A549 (cell line): Measurements from ENCODE around the gene TNS3. TPM values are rescaled to one million over a fixed set of nuclear protein-coding genes. Genes with fewer than 3 reads are reported as not detected.

Experiments used
- ATAC-seq, 2 experiments: fragments of 200-7000 bp in 1 of 2; fragments of >200 bp in 1 of 2; cut with Nextera tagmentation in 1 of 2; cut with Tn5 transposase in 1 of 2; 3 replicates each; pipeline versions ENCODE4 v1.8.0 to v1.9.1; 2018 to 2020; ENCODE audit warnings: mild to moderate bottlenecking in 1 of 2, moderate library complexity in 1 of 2
- CTCF ChIA-PET: fragments of 300-600 bp; sonication (Branson Sonifier 250); formaldehyde crosslinking; extraction: SDS; loops from one replicate; lab custom pipeline; 2021; ENCODE audit warnings: antibody characterized with exemption, inconsistent platforms; lab: Yijun Ruan, JAX
- POLR2A ChIA-PET: fragments of 350-600 bp; formaldehyde crosslinking; extraction: SDS; loops from one replicate; lab custom pipeline; 2021; ENCODE audit warnings: antibody characterized with exemption, inconsistent platforms; lab: Yijun Ruan, JAX
- DNase-seq, 2 experiments: peaks; one replicate each; pipeline versions ENCODE4 v3.0.0 to v3.0.0-alpha.2; 2011 to 2016; ENCODE audit warnings: low read depth in 1 of 2, low spot score in 1 of 2
- FAIRE-seq: peaks from 2 replicates; lab custom pipeline; 2011; peaks lifted over from hg19 to GRCh38; lab: Jason Lieb, UNC
- H3K27ac ChIP-seq, 2 experiments: fragments of >200 bp; sonication (Bioruptor Twin); formaldehyde crosslinking; 3 replicates each; pipeline ENCODE4 v1.5.1; 2016 to 2017
- H3K4me1 ChIP-seq: fragments of >200 bp; sonication (Bioruptor Twin); formaldehyde crosslinking; 3 replicates; pipeline ENCODE4 v1.6.1; 2016
- H3K4me2 ChIP-seq: fragments of >200 bp; sonication (Bioruptor Twin); formaldehyde crosslinking; 3 replicates; pipeline ENCODE4 v1.6.1; 2016
- H3K4me3 ChIP-seq: fragments of >200 bp; sonication (Bioruptor Twin); formaldehyde crosslinking; 3 replicates; pipeline ENCODE4 v1.5.1; 2016
- H3K9me3 ChIP-seq: fragments of >200 bp; sonication (Bioruptor Twin); formaldehyde crosslinking; 3 replicates; pipeline ENCODE4 v1.6.1; 2016
- BHLHE40 ChIP-seq: IDR thresholded peaks from 2 replicates; pipeline ENCODE4 v1.6.1; 2012; ENCODE audit warnings: low read depth, low read length, inconsistent platforms
- CBX8 ChIP-seq: fragments of 200-600 bp; sonication (generic); IDR thresholded peaks from 2 replicates; pipeline ENCODE4 v1.6.1; 2016
- CHD4 ChIP-seq: fragments of 200-600 bp; sonication (generic); IDR thresholded peaks from 2 replicates; pipeline ENCODE4 v1.6.1; 2016; ENCODE audit warnings: antibody characterized with exemption, mild to moderate bottlenecking, borderline replicate concordance
- EHF ChIP-seq: fragments of 250-450 bp; sonication (Bioruptor Pico); IDR thresholded peaks from 2 replicates; pipeline ENCODE4 v1.5.0; 2020; ENCODE audit warnings: mild to moderate bottlenecking
- EHMT2 ChIP-seq: fragments of 200-600 bp; sonication (generic); IDR thresholded peaks from 2 replicates; pipeline ENCODE4 v1.6.1; 2016; ENCODE audit warnings: antibody characterized with exemption, low read depth, mild to moderate bottlenecking, moderate library complexity
- FOSL2 ChIP-seq, 2 experiments: fragments of 450-650 bp in 1 of 2; fragments of >200 bp in 1 of 2; sonication (Bioruptor Twin) in 1 of 2; formaldehyde crosslinking; IDR thresholded peaks; 2 replicates each; pipeline versions ENCODE4 v1.5.0 to v1.6.1; 2016 to 2020; ENCODE audit warnings: mild to moderate bottlenecking in 1 of 2, moderate library complexity in 1 of 2
- HDAC2 ChIP-seq: fragments of 200-600 bp; sonication (generic); IDR thresholded peaks from 2 replicates; pipeline ENCODE4 v1.6.1; 2016
- HOXA7 ChIP-seq: fragments of 250-450 bp; sonication (Bioruptor Pico); IDR thresholded peaks from 2 replicates; pipeline ENCODE4 v1.5.0; 2020; ENCODE audit warnings: mild to moderate bottlenecking, moderate library complexity
- HOXB13 ChIP-seq: fragments of 250-450 bp; sonication (Bioruptor Pico); IDR thresholded peaks from 2 replicates; pipeline ENCODE4 v1.5.0; 2020; ENCODE audit warnings: low read depth, mild to moderate bottlenecking, moderate library complexity
- HOXB5 ChIP-seq: fragments of 250-450 bp; sonication (Bioruptor Pico); IDR thresholded peaks from 2 replicates; pipeline ENCODE4 v1.5.0; 2020; ENCODE audit warnings: mild to moderate bottlenecking, moderate library complexity
- JUNB ChIP-seq: fragments of >200 bp; sonication (Bioruptor Twin); formaldehyde crosslinking; IDR thresholded peaks from 2 replicates; pipeline ENCODE4 v1.6.1; 2016
- KDM5A ChIP-seq: fragments of 200-600 bp; sonication (generic); IDR thresholded peaks from 2 replicates; pipeline ENCODE4 v1.6.1; 2016; ENCODE audit warnings: antibody characterized with exemption, mild to moderate bottlenecking
- MAFK ChIP-seq: fragments of 450-650 bp; IDR thresholded peaks from 2 replicates; pipeline ENCODE4 v1.6.1; 2014; ENCODE audit not compliant: partially characterized antibody
- MAX ChIP-seq: IDR thresholded peaks from 2 replicates; pipeline ENCODE4 v1.6.1; 2012
- PBX3 ChIP-seq: IDR thresholded peaks from 2 replicates; pipeline ENCODE4 v1.6.1; 2012
- RFX5 ChIP-seq: fragments of 450-650 bp; IDR thresholded peaks from 2 replicates; pipeline ENCODE4 v1.7.1; 2014; ENCODE audit warnings: antibody characterized with exemption, mild to moderate bottlenecking, moderate library complexity
- TP53 ChIP-seq: fragments of 250-450 bp; sonication (Bioruptor Pico); IDR thresholded peaks from 2 replicates; pipeline ENCODE4 v1.5.0; 2021; ENCODE audit warnings: mild to moderate bottlenecking, moderate library complexity
- USF2 ChIP-seq: fragments of 450-650 bp; IDR thresholded peaks from 2 replicates; pipeline ENCODE4 v1.6.1; 2014; ENCODE audit warnings: antibody characterized with exemption
- ZFP36 ChIP-seq: fragments of 450-650 bp; IDR thresholded peaks from 2 replicates; pipeline ENCODE4 v1.6.1; 2014; ENCODE audit warnings: borderline replicate concordance; ENCODE audit not compliant: partially characterized antibody
- ZNF302 ChIP-seq: fragments of 250-450 bp; sonication (Bioruptor Pico); IDR thresholded peaks from 2 replicates; pipeline ENCODE4 v1.9.0; 2021; ENCODE audit warnings: inconsistent platforms, mild to moderate bottlenecking, moderate library complexity
- WGBS: methylation state at CpG from one replicate; pipeline ENCODE4 v1.1.6; 2017; ENCODE audit errors: missing lambda C conversion rate; 5-methylcytosine and 5-hydroxymethylcytosine counted together
- polyA plus RNA-seq, 4 experiments: library from polyadenylated mRNA; depleted of rRNA in 3 of 4; stranded (reverse); fragments of >200 nt; fragmentation: RNase III in 1 of 4; extraction: RNeasy Plus Mini Kit Qiagen cat#74134 plus additional on column Dnase treatment in 1 of 4; gene quantifications; 2 replicates in 3 of 4; 3 replicates in 1 of 4; pipeline ENCODE4 v1.2.3, GENCODE V29; 2011 to 2017
- TF ChIP-seq, protein P1 (sequence below): fragments of >200 bp; sonication (Bioruptor Twin); formaldehyde crosslinking; IDR thresholded peaks from 3 replicates; pipeline ENCODE4 v1.6.1; 2016
- TF ChIP-seq, protein P2 (sequence below): fragments of 150-350 bp; IDR thresholded peaks from 2 replicates; pipeline ENCODE4 v1.6.1; 2014; ENCODE audit warnings: low read depth, mild to moderate bottlenecking, low read length
- TF ChIP-seq, protein P3 (sequence below): fragments of 250-450 bp; sonication (Bioruptor Pico); IDR thresholded peaks from 2 replicates; pipeline ENCODE4 v1.5.0; 2020; ENCODE audit warnings: low read depth, mild to moderate bottlenecking, moderate library complexity
- TF ChIP-seq, protein P4 (sequence below): fragments of >200 bp; sonication (Bioruptor Twin); formaldehyde crosslinking; IDR thresholded peaks from 3 replicates; pipeline ENCODE4 v1.5.1; 2016

Gene TNS3
- polyA plus RNA-seq, 2 of the 4 experiments (the other 2 are of a cell fraction): 107 to 134 TPM

DNA sequence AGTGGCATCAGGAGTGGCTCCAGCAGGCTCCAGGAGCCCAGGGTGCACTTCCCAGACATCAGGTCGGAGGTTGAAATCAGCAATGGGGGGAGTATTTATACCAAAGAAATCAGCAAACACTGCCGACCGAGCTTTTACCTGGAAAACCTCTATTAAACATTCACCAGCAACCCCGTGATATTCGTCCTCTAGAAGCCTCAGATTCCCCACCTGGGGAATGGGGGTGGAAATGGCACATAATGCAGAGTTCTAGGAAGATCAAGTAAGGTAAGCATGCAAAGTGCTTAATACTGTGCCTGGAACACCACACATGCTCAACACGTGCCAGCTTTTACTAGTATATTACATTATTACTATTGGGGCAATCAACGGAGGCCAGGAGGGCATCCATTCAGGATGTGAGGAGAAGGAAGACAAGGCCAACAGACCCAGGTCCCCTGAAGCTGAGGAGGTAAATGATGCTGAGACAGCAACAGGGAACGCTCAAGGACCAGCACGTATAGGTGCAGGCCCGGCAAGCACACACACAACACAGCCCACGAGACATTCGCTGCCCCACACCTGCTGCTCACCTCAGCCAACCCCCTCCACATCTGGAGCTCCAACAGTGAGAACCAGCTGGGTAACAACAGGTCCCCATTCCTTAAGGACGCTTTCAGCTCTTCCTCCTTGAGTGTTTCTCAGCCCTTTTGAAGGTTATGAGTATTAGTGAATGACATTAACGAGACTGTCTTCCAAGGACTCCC, 125.5 kb downstream of the TNS3 start:
- FAIRE-seq: no peak
- WGBS: 79% methylated on average over 14 of the region's 14 CpGs
- Histone ChIP-seq H3K9me3 (no peaks in the 10 kb centered on the region), H3K4me3 (no peak overlapping the region), H3K4me2 (no peak overlapping the region), H3K27ac (no peak overlapping the region), H3K4me1 (peaks cover 95% of the 10 kb centered on the region)
- DNase-seq: no peak
- TF ChIP-seq MAFK (no peak), FOSL2 (IDR thresholded peaks at IDR 0.05) (no peak), FOSL2 (CRISPR knock-in tag; IDR thresholded peaks at IDR 0.05) (no peak), PBX3 (no peak), HOXB13 (CRISPR knock-in tag) (no peak), HOXA7 (CRISPR knock-in tag) (no peak), KDM5A (no peak), USF2 (no peak), MAX (no peak), CHD4 (no peak), JUNB (no peak), TP53 (CRISPR knock-in tag) (no peak), ZFP36 (no peak)
- TF ChIP-seq, protein P1, sequence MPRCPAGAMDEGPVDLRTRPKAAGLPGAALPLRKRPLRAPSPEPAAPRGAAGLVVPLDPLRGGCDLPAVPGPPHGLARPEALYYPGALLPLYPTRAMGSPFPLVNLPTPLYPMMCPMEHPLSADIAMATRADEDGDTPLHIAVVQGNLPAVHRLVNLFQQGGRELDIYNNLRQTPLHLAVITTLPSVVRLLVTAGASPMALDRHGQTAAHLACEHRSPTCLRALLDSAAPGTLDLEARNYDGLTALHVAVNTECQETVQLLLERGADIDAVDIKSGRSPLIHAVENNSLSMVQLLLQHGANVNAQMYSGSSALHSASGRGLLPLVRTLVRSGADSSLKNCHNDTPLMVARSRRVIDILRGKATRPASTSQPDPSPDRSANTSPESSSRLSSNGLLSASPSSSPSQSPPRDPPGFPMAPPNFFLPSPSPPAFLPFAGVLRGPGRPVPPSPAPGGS: no peak
- TF ChIP-seq, protein P2, sequence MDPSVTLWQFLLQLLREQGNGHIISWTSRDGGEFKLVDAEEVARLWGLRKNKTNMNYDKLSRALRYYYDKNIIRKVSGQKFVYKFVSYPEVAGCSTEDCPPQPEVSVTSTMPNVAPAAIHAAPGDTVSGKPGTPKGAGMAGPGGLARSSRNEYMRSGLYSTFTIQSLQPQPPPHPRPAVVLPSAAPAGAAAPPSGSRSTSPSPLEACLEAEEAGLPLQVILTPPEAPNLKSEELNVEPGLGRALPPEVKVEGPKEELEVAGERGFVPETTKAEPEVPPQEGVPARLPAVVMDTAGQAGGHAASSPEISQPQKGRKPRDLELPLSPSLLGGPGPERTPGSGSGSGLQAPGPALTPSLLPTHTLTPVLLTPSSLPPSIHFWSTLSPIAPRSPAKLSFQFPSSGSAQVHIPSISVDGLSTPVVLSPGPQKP: no peak
- TF ChIP-seq, protein P3, sequence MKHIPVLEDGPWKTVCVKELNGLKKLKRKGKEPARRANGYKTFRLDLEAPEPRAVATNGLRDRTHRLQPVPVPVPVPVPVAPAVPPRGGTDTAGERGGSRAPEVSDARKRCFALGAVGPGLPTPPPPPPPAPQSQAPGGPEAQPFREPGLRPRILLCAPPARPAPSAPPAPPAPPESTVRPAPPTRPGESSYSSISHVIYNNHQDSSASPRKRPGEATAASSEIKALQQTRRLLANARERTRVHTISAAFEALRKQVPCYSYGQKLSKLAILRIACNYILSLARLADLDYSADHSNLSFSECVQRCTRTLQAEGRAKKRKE (CRISPR knock-in tag): no peak
- TF ChIP-seq, protein P4, sequence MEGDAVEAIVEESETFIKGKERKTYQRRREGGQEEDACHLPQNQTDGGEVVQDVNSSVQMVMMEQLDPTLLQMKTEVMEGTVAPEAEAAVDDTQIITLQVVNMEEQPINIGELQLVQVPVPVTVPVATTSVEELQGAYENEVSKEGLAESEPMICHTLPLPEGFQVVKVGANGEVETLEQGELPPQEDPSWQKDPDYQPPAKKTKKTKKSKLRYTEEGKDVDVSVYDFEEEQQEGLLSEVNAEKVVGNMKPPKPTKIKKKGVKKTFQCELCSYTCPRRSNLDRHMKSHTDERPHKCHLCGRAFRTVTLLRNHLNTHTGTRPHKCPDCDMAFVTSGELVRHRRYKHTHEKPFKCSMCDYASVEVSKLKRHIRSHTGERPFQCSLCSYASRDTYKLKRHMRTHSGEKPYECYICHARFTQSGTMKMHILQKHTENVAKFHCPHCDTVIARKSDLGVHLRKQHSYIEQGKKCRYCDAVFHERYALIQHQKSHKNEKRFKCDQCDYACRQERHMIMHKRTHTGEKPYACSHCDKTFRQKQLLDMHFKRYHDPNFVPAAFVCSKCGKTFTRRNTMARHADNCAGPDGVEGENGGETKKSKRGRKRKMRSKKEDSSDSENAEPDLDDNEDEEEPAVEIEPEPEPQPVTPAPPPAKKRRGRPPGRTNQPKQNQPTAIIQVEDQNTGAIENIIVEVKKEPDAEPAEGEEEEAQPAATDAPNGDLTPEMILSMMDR: no peak
- ATAC-seq: no peak
- POLR2A ChIA-PET: no interaction called here
- CTCF ChIA-PET: interaction anchor here (1.0 to 1.2 kb wide), 3 partner anchors 11 to 21 kb away, joined by 3 to 4 read pairs (median 3); no protein-coding TSS in a partner anchor

DNA sequence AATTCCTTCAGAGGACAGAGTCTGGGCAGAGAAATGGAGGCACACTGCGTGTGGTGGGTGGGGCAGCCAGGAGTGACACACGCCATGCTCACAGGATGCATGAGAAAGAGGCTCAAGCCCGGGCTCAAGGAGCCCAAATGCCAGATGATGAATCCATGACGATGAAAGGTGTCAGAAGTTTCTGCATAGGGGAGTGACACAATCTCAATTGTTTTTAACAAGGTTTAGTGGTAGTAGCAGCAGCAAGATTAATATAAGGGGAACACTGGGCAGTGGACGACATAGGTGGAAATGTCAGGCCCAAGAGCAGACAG, 126.1 kb downstream of the TNS3 start:
- TF ChIP-seq EHF (CRISPR knock-in tag) (no peak), ZNF302 (CRISPR knock-in tag) (no peak), BHLHE40 (no peak), HOXB5 (no peak), FOSL2 (IDR thresholded peaks at IDR 0.05) (no peak), FOSL2 (CRISPR knock-in tag; IDR thresholded peaks at IDR 0.05) (no peak), HOXB13 (CRISPR knock-in tag) (no peak), HDAC2 (no peak), CBX8 (no peak), EHMT2 (no peak), RFX5 (no peak)
- TF ChIP-seq, protein P4: no peak
- no peak for ATAC-seq
- ChIA-PET POLR2A (no interaction called here), CTCF (interaction anchor here (1.0 to 1.2 kb wide), 2 partner anchors 11 to 16 kb away, joined by 3 to 4 read pairs; no protein-coding TSS in a partner anchor)
- WGBS: 80% methylated on average over 5 of the region's 5 CpGs
- no peak for DNase-seq
- no peak for FAIRE-seq
- H3K4me3 ChIP-seq: no peak overlapping the region
- 0 out of 6 replicates have a peak overlapping the region, but pooled peaks of 1 of the 2 experiments have one; percentile 76 for H3K27ac ChIP-seq
- H3K4me1 ChIP-seq: peaks cover 93% of the 10 kb centered on the region
- no peak overlapping the region for H3K4me2 ChIP-seq
- H3K9me3 ChIP-seq: no peaks in the 10 kb centered on the region
